Esophagus muscularis mucosa (tissue), 4 donors: Measurements from ENCODE around the gene C8G. TPM values are rescaled to one million over a fixed set of nuclear protein-coding genes. Genes with fewer than 3 reads are reported as not detected.

ENCODE experiments used
- DNase-seq: peaks from one replicate; pipeline ENCODE4 v3.0.0-alpha.2; 2017; ENCODE audit errors: extremely low spot score
- H3K27ac ChIP-seq, 4 donors: fragments of 200-600 bp; sonication (generic); replicated peaks in 1 of 4; 1 replicate in 3 of 4; 2 replicates in 1 of 4; pipeline ENCODE4 v1.5.1; 2016 to 2019; ENCODE audit warnings: mild to moderate bottlenecking in 1 of 4
- H3K27me3 ChIP-seq, 4 donors: fragments of 200-600 bp; sonication (generic); one replicate each; pipeline versions ENCODE4 v1.5.1 to v1.6.0; 2016 to 2019
- H3K36me3 ChIP-seq, 4 donors: fragments of 200-600 bp; sonication (generic); one replicate each; pipeline ENCODE4 v1.5.1; 2016 to 2019
- H3K4me1 ChIP-seq, 4 donors: fragments of 200-600 bp; sonication (generic); one replicate each; pipeline ENCODE4 v1.5.1; 2016 to 2019
- H3K4me3 ChIP-seq, 4 donors: fragments of 200-600 bp; sonication (generic); 1 replicate in 2 of 4; 2 replicates in 2 of 4; pipeline ENCODE4 v1.5.1; 2016 to 2019; ENCODE audit warnings: mild to moderate bottlenecking in 4 of 4, moderate library complexity in 1 of 4
- H3K9me3 ChIP-seq, 4 donors: fragments of 200-600 bp; sonication (generic); 1 replicate in 3 of 4; 2 replicates in 1 of 4; pipeline ENCODE4 v1.5.1; 2016 to 2019
- EP300 ChIP-seq: sonication (generic); formaldehyde crosslinking; IDR thresholded peaks from one replicate; pipeline ENCODE4 v1.6.1; 2017; ENCODE audit warnings: antibody characterized with exemption
- POLR2A ChIP-seq: fragments of 450-650 bp; IDR thresholded peaks from one replicate; pipeline ENCODE4 v1.6.1; 2017; ENCODE audit warnings: antibody characterized with exemption, moderate library complexity, mild to moderate bottlenecking, low read depth
- POLR2AphosphoS5 ChIP-seq, 2 donors: sonication (generic); formaldehyde crosslinking; IDR thresholded peaks; one replicate each; pipeline ENCODE4 v1.6.1; 2017; ENCODE audit warnings: antibody characterized with exemption in 2 of 2
- WGBS: methylation state at CpG from one replicate; pipeline ENCODE4 v1.1.5; 2018; 5-methylcytosine and 5-hydroxymethylcytosine counted together
- intact Hi-C: fragments of 100-400 bp; cut with DNase I; formaldehyde crosslinking; loops from one replicate; pipeline ENCODE4 v1.15.1; 2023
- total RNA-seq, 4 donors: library from RNA; depleted of rRNA; stranded (reverse); fragments of >200 nt; gene quantifications; one replicate each; pipeline versions ENCODE4 v1.1.0 to v1.2.1, GENCODE V29; 2016
- TF ChIP-seq, protein P1 (sequence below), 3 experiments: fragments of 200-600 bp in 2 of 3; fragments of 450-650 bp in 1 of 3; sonication (generic) in 2 of 3; IDR thresholded peaks; one replicate each; pipeline ENCODE4 v1.5.1; 2017 to 2019; ENCODE audit warnings: antibody characterized with exemption in 3 of 3, mild to moderate bottlenecking in 2 of 3, moderate library complexity in 1 of 3

The C8G gene
- total RNA-seq, 4 donors from 2014 or later = not detected

DNA sequence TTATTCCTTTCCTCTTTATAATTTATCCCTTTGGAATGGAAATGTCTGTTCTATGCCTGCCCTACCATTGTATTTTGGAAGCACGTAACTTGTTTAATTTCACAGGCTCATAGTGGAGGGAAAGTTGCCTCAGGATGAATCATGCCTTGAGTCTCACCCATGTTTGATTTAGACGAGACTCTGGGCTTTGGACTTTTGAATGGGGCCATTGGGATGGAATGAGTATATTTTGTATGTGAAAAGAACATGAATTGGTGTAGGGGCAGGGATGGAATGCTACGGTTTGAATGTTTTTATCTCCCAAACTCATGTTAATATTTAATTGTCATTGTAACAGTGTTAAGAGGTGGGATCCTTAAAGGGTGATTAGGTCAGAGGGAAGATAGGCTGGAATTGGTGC is 10.8 kb upstream of the C8G start:
- intact Hi-C loops = no loop called here
- Histone ChIP-seq H3K27ac (no peak overlapping the region), H3K4me1 (peaks cover 0 to 5% (median 0%) of the 10 kb centered on the region in 4 donors), H3K36me3 (peaks cover 0 to 13% (median 6%) of the 10 kb centered on the region in 4 donors), H3K9me3 (no peaks in the 10 kb centered on the region), H3K4me3 (no peak overlapping the region), H3K27me3 (no peaks in the 10 kb centered on the region)
- 85% methylated on average over 3 of the region's 3 CpGs for WGBS
- no peak for DNase-seq
- TF ChIP-seq POLR2AphosphoS5 (IDR thresholded peaks at IDR 0.05) (no peak), POLR2A (no peak), EP300 (no peak)
- TF ChIP-seq, protein P1, sequence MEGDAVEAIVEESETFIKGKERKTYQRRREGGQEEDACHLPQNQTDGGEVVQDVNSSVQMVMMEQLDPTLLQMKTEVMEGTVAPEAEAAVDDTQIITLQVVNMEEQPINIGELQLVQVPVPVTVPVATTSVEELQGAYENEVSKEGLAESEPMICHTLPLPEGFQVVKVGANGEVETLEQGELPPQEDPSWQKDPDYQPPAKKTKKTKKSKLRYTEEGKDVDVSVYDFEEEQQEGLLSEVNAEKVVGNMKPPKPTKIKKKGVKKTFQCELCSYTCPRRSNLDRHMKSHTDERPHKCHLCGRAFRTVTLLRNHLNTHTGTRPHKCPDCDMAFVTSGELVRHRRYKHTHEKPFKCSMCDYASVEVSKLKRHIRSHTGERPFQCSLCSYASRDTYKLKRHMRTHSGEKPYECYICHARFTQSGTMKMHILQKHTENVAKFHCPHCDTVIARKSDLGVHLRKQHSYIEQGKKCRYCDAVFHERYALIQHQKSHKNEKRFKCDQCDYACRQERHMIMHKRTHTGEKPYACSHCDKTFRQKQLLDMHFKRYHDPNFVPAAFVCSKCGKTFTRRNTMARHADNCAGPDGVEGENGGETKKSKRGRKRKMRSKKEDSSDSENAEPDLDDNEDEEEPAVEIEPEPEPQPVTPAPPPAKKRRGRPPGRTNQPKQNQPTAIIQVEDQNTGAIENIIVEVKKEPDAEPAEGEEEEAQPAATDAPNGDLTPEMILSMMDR (IDR thresholded peaks at IDR 0.05) = no peak

DNA sequence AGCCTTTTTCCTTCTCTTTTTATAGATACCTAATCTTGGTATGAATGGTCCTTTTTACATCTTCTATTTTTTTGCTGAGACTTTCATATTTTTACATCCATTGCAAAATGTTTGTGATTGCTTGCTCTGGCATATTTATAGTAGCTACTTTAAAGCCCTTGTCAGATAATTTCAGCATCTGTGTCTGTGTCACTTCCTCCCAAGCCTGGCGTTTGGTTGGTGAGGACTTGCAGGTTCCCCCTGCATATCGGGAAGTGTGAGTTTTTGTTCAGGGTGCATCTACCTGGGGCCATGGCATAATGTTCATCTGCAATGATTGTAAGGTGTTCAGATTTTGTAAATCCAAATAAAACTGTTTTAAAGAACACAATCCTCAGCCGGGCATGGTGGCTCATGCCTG is 9.4 kb upstream of the C8G start:
- WGBS = 87% methylated on average over 3 of the region's 3 CpGs
- Histone ChIP-seq H3K27ac (no peak overlapping the region), H3K4me3 (no peak overlapping the region), H3K27me3 (no peaks in the 10 kb centered on the region), H3K4me1 (peaks cover 0 to 4% (median 0%) of the 10 kb centered on the region in 4 donors), H3K9me3 (no peaks in the 10 kb centered on the region), H3K36me3 (peaks cover 4 to 27% (median 20%) of the 10 kb centered on the region in 4 donors)
- no peak for DNase-seq
- TF ChIP-seq, protein P1 (IDR thresholded peaks at IDR 0.05) = no peak
- TF ChIP-seq POLR2A (no peak), POLR2AphosphoS5 (IDR thresholded peaks at IDR 0.05) (no peak), EP300 (no peak)
- intact Hi-C loops = no loop called here

DNA sequence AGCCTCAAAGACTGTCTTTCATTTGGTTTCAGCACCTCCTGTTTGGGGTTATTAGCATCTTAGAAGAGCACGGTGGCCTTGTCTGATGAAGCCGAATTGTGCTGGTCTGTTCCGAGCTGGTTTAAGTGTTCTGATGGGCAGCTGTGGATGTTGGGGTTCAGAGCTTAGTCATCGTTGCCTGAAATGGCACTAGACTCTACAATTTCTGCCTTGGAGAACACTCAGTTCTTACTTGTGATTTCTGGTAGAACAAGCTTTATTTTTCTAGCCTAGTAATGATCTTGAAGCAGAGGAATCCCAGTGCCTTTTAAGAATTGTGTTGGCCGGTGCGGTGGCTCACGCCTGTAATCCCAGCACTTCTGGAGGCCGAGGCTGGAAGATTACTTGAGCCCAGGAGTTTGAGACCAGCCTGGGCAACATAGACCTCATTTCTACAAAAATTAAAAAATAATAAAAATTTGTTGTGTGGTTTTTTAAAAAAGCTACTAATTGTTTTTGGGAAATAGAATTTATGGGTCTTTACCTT is 8.3 kb upstream of the C8G start:
- H3K9me3 ChIP-seq = no peaks in the 10 kb centered on the region
- peaks cover 15 to 37% (median 30%) of the 10 kb centered on the region in 4 donors for H3K36me3 ChIP-seq
- H3K27me3 ChIP-seq = no peaks in the 10 kb centered on the region
- no peak overlapping the region for H3K4me3 ChIP-seq
- no peak overlapping the region for H3K27ac ChIP-seq
- WGBS = 91% methylated on average over 8 of the region's 8 CpGs
- peaks cover 0 to 6% (median 2%) of the 10 kb centered on the region in 4 donors for H3K4me1 ChIP-seq
- DNase-seq = no peak
- TF ChIP-seq, protein P1 (IDR thresholded peaks at IDR 0.05) = no peak
- no peak for TF ChIP-seq EP300
- intact Hi-C loops = no loop called here

DNA sequence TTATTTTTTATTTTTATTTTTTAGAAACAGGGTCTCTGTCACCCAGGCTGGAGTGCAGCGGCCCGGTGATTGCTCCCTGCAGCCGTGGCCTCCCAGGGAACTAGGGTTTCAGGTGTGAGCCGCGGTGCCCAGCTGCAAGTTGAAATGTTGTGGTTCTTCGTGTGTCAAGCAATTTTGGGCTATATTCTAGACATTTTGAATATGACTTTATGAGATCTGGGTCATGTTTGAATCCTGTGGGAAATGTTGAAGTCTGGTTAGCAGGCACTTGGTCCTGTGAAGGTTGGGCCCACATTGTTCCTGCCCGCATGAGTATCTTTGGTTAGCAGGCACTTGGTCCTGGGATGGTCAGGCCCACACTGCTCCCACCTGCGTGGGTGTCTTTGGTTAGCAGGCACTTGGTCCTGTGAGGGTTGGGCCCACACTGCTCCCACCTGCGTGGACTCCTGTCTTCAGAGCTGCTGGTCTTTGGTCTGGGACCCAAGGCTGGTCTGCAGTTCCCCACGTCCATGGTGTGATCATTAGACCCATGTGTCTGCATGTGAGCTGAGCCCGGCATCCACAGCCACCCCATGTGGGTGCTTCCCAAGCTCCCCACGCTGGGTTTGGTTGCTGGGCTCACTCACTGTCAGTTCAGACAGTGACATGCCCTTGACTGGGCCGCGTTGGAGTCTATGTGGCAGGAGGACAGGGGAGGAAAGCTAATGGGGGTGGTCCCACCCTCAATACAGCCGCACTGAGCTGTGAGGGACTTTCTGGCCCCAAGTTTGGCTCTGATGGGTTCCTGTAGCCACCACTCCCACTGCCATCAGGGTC is 7.6 kb upstream of the C8G start:
- Histone ChIP-seq H3K27ac (no peak overlapping the region), H3K4me1 (peaks cover 1 to 10% (median 6%) of the 10 kb centered on the region in 4 donors), H3K9me3 (no peaks in the 10 kb centered on the region), H3K27me3 (no peaks in the 10 kb centered on the region), H3K36me3 (peaks cover 22 to 44% (median 37%) of the 10 kb centered on the region in 4 donors), H3K4me3 (no peak overlapping the region)
- WGBS = 88% methylated on average over 12 of the region's 15 CpGs
- TF ChIP-seq, protein P1 (IDR thresholded peaks at IDR 0.05) = no peak
- TF ChIP-seq POLR2A = no peak
- no peak for TF ChIP-seq EP300
- no peak for TF ChIP-seq POLR2AphosphoS5 (IDR thresholded peaks at IDR 0.05)
- intact Hi-C loops = no loop called here
- DNase-seq = no peak
